A549 (cell line): ENCODE results near the gene CNTNAP2.

Experiments used
- BHLHE40 ChIP-seq: IDR thresholded peaks from 2 replicates; pipeline ENCODE4 v1.6.1; 2012; ENCODE audit warnings: low read depth, low read length, inconsistent platforms
- CBX2 ChIP-seq: fragments of 200-600 bp; sonication (generic); IDR thresholded peaks from 2 replicates; pipeline ENCODE4 v1.6.1; 2016; ENCODE audit warnings: low read depth, mild to moderate bottlenecking, borderline replicate concordance
- CEBPB ChIP-seq, 2 experiments: fragments of >200 bp in 1 of 2; sonication (Bioruptor Twin) in 1 of 2; formaldehyde crosslinking in 1 of 2; IDR thresholded peaks; 2 replicates each; pipeline ENCODE4 v1.6.1; 2012 to 2016
- CHD2 ChIP-seq: fragments of 150-350 bp; IDR thresholded peaks from 2 replicates; pipeline ENCODE4 v1.6.1; 2014; ENCODE audit warnings: low read length; ENCODE audit not compliant: partially characterized antibody
- EHMT2 ChIP-seq: fragments of 200-600 bp; sonication (generic); IDR thresholded peaks from 2 replicates; pipeline ENCODE4 v1.6.1; 2016; ENCODE audit warnings: antibody characterized with exemption, low read depth, mild to moderate bottlenecking, moderate library complexity
- EP300 ChIP-seq, 2 experiments: fragments of >200 bp; sonication (Bioruptor Twin); formaldehyde crosslinking; IDR thresholded peaks; 2 replicates in 1 of 2; 3 replicates in 1 of 2; pipeline ENCODE4 v1.6.1; 2016 to 2017
- HDAC2 ChIP-seq: fragments of 200-600 bp; sonication (generic); IDR thresholded peaks from 2 replicates; pipeline ENCODE4 v1.6.1; 2016
- JUN ChIP-seq, 2 experiments: fragments of >200 bp; sonication (Bioruptor Twin); formaldehyde crosslinking; IDR thresholded peaks; 2 replicates in 1 of 2; 3 replicates in 1 of 2; pipeline ENCODE4 v1.6.1; 2016 to 2017
- PHF8 ChIP-seq: fragments of 200-600 bp; sonication (generic); IDR thresholded peaks from 2 replicates; pipeline ENCODE4 v1.6.1; 2016; ENCODE audit warnings: low read depth, mild to moderate bottlenecking, antibody characterized with exemption, moderate library complexity, borderline replicate concordance
- POLR2A ChIP-seq: IDR thresholded peaks from 2 replicates; pipeline ENCODE4 v1.6.1; 2012; ENCODE audit warnings: mild to moderate bottlenecking, low read length
- RARB ChIP-seq: fragments of 250-450 bp; sonication (Bioruptor Pico); IDR thresholded peaks from 2 replicates; pipeline ENCODE4 v1.8.0; 2021; ENCODE audit warnings: mild to moderate bottlenecking, moderate library complexity
- ZSCAN20 ChIP-seq: fragments of 250-450 bp; sonication (Bioruptor Pico); IDR thresholded peaks from 2 replicates; pipeline ENCODE4 v1.8.0; 2022; ENCODE audit warnings: mild to moderate bottlenecking, moderate library complexity
- TF ChIP-seq, protein P1 (sequence below): fragments of >200 bp; sonication (Bioruptor Twin); formaldehyde crosslinking; IDR thresholded peaks from 3 replicates; pipeline ENCODE4 v1.5.1; 2016
- TF ChIP-seq, protein P2 (sequence below): fragments of 200-600 bp; sonication (generic); IDR thresholded peaks from 2 replicates; pipeline ENCODE4 v1.6.1; 2016; ENCODE audit warnings: antibody characterized with exemption, mild to moderate bottlenecking, moderate library complexity

DNA sequence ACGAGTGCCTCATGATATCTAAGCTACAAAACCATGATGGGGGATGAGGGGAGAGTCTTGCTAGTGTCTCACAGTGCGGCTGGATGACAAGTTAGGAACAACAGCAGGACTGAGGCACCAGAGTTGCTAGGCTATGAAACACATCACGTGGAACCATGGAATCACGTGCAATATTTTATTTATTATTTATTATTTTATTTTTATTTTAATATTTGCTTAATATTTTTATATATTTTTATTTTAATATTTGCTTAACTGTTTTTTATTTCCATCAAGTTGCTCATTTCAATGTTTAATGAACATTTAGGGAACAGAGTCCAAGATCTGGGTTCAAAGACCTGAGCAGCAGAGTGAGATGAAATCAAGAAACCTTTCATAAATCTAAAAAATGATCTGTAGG, 614.6 kb downstream of the CNTNAP2 start:
- TF ChIP-seq POLR2A (no peak), JUN (IDR thresholded peaks at IDR 0.05) (no peak), CBX2 (no peak), EHMT2 (no peak), HDAC2 (no peak), CEBPB (IDR thresholded peaks at IDR 0.05) (no peak), BHLHE40 (no peak), ZSCAN20 (no peak), RARB (CRISPR knock-in tag) (no peak), CHD2 (no peak), PHF8 (no peak), EP300 (IDR thresholded peaks at IDR 0.05) (no peak)
- TF ChIP-seq, protein P1, sequence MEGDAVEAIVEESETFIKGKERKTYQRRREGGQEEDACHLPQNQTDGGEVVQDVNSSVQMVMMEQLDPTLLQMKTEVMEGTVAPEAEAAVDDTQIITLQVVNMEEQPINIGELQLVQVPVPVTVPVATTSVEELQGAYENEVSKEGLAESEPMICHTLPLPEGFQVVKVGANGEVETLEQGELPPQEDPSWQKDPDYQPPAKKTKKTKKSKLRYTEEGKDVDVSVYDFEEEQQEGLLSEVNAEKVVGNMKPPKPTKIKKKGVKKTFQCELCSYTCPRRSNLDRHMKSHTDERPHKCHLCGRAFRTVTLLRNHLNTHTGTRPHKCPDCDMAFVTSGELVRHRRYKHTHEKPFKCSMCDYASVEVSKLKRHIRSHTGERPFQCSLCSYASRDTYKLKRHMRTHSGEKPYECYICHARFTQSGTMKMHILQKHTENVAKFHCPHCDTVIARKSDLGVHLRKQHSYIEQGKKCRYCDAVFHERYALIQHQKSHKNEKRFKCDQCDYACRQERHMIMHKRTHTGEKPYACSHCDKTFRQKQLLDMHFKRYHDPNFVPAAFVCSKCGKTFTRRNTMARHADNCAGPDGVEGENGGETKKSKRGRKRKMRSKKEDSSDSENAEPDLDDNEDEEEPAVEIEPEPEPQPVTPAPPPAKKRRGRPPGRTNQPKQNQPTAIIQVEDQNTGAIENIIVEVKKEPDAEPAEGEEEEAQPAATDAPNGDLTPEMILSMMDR: no peak
- TF ChIP-seq, protein P2, sequence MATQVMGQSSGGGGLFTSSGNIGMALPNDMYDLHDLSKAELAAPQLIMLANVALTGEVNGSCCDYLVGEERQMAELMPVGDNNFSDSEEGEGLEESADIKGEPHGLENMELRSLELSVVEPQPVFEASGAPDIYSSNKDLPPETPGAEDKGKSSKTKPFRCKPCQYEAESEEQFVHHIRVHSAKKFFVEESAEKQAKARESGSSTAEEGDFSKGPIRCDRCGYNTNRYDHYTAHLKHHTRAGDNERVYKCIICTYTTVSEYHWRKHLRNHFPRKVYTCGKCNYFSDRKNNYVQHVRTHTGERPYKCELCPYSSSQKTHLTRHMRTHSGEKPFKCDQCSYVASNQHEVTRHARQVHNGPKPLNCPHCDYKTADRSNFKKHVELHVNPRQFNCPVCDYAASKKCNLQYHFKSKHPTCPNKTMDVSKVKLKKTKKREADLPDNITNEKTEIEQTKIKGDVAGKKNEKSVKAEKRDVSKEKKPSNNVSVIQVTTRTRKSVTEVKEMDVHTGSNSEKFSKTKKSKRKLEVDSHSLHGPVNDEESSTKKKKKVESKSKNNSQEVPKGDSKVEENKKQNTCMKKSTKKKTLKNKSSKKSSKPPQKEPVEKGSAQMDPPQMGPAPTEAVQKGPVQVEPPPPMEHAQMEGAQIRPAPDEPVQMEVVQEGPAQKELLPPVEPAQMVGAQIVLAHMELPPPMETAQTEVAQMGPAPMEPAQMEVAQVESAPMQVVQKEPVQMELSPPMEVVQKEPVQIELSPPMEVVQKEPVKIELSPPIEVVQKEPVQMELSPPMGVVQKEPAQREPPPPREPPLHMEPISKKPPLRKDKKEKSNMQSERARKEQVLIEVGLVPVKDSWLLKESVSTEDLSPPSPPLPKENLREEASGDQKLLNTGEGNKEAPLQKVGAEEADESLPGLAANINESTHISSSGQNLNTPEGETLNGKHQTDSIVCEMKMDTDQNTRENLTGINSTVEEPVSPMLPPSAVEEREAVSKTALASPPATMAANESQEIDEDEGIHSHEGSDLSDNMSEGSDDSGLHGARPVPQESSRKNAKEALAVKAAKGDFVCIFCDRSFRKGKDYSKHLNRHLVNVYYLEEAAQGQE: no peak
